DMS153 (cell line): ENCODE measurements around the gene MUC5AC.
"Not testable (repeated sequence)": the region's sequence is repeated elsewhere in the genome, so short reads cannot be mapped to it uniquely, and the experiment has no call there.

ENCODE experiments used
- DNase-seq: peaks from one replicate; lab custom pipeline; 2025; lab: John Stamatoyannopoulos, UW

The MUC5AC gene

DNA sequence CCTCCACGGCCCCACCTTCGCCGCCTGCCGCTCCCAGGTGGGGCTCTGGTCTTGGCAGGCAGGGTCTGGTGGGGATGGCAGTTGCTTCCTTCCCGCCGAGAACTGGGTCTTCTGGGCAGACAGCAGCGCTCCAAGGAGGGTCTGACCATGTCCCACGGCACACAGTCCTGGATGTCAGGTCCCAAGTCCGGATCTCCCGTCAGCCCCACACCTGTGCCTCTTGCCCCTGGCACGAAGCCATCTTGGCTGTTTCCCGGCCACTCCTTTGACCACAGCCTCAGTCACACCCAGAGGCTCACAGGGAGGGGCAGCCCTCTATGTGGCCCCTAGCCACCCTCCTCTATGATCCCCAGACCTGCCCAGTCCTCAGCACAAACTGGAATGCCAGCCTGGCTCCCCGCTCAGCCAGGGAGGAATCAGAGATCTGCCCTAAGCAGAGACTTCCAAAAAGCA is 79.4 kb downstream of the MUC5AC start:
- no peak for DNase-seq

DNA sequence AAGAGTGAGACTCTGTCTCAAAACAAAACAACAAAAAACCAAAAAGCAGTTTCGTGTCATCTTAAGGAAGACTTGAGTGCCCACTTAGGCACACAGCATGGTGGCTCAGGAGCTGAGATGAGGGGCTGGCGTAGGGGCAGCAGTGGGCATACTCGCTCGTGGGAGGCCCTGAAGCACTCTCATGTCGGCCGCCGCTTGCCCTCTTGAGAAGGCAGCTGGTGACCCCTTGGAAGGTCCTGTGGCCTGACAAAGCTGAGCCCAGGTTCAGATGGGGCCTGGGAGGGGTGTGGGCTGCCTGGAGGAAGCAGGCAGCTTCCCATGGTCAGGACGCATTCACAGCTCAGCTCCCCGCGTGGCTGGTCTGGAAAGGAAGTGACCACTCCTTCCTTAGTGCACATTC is 80.1 kb downstream of the MUC5AC start:
- no peak for DNase-seq

- no peak for DNase-seq
These were observed 81.2 kb downstream of the MUC5AC start for GRCh38 chr11:1238767-1239595.

DNA sequence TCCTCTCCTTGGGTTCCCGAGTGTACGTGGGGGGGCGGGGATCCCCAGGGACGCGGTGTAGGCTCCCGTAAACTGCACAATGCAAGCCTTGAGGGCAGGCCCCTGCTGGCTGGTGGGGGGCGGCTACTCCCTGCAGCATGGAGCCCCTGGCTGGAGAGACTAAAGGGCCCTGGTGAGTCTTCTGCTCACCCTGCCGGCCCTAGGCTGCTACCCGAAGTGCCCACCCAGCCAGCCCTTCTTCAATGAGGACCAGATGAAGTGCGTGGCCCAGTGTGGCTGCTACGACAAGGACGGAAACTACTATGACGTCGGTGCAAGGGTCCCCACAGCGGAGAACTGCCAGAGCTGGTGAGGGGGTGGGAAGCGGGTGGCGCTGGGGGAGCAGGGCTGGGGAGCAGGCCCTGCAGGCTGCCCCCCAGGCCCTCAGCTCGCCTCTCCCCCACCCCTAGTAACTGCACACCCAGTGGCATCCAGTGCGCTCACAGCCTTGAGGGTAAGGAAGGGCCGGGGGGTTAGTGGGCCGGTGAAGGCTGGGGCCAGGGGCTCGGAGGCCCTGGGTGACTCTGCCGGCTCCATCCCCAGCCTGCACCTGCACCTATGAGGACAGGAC is 81.9 kb downstream of the MUC5AC start:
- no peak for DNase-seq

GRCh38 chr11:1240771-1241170 is 83.0 kb downstream of the MUC5AC start:
- no peak for DNase-seq

DNA sequence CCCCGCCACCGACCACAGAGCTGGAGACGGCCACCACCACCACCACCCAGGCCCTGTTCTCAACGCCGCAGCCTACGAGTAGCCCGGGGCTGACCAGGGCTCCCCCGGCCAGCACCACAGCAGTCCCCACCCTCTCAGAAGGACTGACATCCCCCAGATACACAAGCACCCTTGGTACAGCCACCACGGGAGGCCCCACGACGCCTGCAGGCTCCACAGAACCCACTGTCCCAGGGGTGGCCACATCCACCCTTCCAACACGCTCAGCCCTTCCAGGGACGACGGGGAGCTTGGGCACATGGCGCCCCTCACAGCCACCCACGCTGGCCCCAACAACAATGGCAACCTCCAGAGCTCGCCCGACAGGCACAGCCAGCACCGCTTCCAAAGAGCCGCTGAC is 84.0 kb downstream of the MUC5AC start:
- no peak for DNase-seq

- no peak for DNase-seq
These were observed 84.5 kb downstream of the MUC5AC start for GRCh38 chr11:1242289-1242688.

- not testable (repeated sequence) for DNase-seq
These were observed 85.0 kb downstream of the MUC5AC start for GRCh38 chr11:1242751-1243150.

GRCh38 chr11:1243521-1243920 is 85.8 kb downstream of the MUC5AC start:
- DNase-seq = not testable (repeated sequence)

- DNase-seq = not testable (repeated sequence)
These were observed 86.8 kb downstream of the MUC5AC start for GRCh38 chr11:1244557-1244956.

DNA sequence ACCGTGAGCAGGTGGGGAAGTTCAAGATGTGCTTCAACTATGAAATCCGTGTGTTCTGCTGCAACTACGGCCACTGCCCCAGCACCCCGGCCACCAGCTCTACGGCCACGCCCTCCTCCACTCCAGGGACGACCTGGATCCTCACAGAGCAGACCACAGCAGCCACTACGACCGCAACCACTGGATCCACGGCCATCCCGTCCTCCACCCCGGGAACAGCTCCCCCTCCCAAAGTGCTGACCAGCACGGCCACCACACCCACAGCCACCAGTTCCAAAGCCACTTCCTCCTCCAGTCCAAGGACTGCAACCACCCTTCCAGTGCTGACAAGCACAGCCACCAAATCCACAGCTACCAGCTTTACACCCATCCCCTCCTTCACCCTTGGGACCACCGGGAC is 88.0 kb downstream of the MUC5AC start:
- DNase-seq = not testable (repeated sequence)

- DNase-seq = not testable (repeated sequence)
These were observed 88.5 kb downstream of the MUC5AC start for GRCh38 chr11:1246301-1246700.

DNA sequence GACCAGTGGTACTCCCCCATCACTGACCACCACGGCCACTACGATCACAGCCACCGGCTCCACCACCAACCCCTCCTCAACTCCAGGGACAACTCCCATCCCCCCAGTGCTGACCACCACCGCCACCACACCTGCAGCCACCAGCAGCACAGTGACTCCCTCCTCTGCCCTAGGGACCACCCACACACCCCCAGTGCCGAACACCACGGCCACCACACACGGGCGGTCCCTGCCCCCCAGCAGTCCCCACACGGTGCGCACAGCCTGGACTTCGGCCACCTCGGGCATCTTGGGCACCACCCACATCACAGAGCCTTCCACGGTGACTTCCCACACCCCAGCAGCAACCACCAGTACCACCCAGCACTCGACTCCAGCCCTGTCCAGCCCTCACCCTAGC is 89.3 kb downstream of the MUC5AC start:
- DNase-seq = not testable (repeated sequence)

- DNase-seq = not testable (repeated sequence)
These were observed 91.2 kb downstream of the MUC5AC start for GRCh38 chr11:1248951-1249350.

GRCh38 chr11:1250411-1250810 is 92.7 kb downstream of the MUC5AC start:
- DNase-seq = not testable (repeated sequence)
